OCI-M1 (cell line): ENCODE data around the gene PARP12.
A peak's percentile ranks its signal among the peaks of the same experiment; 100 is the strongest.
"Not testable (repeated sequence)": the region's sequence is repeated elsewhere in the genome, so short reads cannot be mapped to it uniquely, and the experiment has no call there.

Source experiments
- DNase-seq: peaks from one replicate; lab custom pipeline; 2025; lab: John Stamatoyannopoulos, UW

The PARP12 gene

GRCh38 chr7:140062528-140063299 lies at the start of gene PARP12:
Gene PARP12 (minus strand): TSS chr7:140062951. CDS start chr7:140062847, 104 bp downstream.
- DNase-seq: peak; percentile 90

- DNase-seq: not testable (repeated sequence)
These were observed 46.0 kb upstream of the PARP12 start for GRCh38 chr7:140108777-140109176.

- no peak for DNase-seq
These were observed 33.7 kb upstream of the PARP12 start for GRCh38 chr7:140096459-140096858.

GRCh38 chr7:140093375-140093774 lies 30.6 kb upstream of the PARP12 start:
- no peak for DNase-seq

GRCh38 chr7:140085447-140085846 lies 22.7 kb upstream of the PARP12 start:
- DNase-seq: no peak

GRCh38 chr7:140084972-140085371 lies 22.2 kb upstream of the PARP12 start:
- no peak for DNase-seq

GRCh38 chr7:140084142-140084655 lies 21.4 kb upstream of the PARP12 start:
- DNase-seq: no peak

- DNase-seq: no peak
These were observed 20.0 kb upstream of the PARP12 start for GRCh38 chr7:140082770-140083169.

GRCh38 chr7:140081774-140082425 lies 19.1 kb upstream of the PARP12 start:
- no peak for DNase-seq

- no peak for DNase-seq
These were observed 18.2 kb upstream of the PARP12 start for GRCh38 chr7:140080919-140081318.

- peak; percentile 25 for DNase-seq
These were observed 16.4 kb upstream of the PARP12 start for GRCh38 chr7:140079121-140079536.

GRCh38 chr7:140078392-140078791 lies 15.6 kb upstream of the PARP12 start:
- DNase-seq: no peak

GRCh38 chr7:140074780-140075179 lies 12.0 kb upstream of the PARP12 start:
- DNase-seq: no peak

GRCh38 chr7:140070546-140070945 lies 7.8 kb upstream of the PARP12 start:
- no peak for DNase-seq

GRCh38 chr7:140069298-140069949 lies 6.7 kb upstream of the PARP12 start:
- DNase-seq: no peak

GRCh38 chr7:140068033-140068432 lies 5.3 kb upstream of the PARP12 start:
- no peak for DNase-seq

- no peak for DNase-seq
These were observed 4.3 kb upstream of the PARP12 start for GRCh38 chr7:140067052-140067451.

- no peak for DNase-seq
These were observed 628 bp downstream of the PARP12 start for GRCh38 chr7:140062118-140062527.

GRCh38 chr7:140061607-140061930 lies 1.2 kb downstream of the PARP12 start:
- no peak for DNase-seq

GRCh38 chr7:140060788-140061606 lies 1.8 kb downstream of the PARP12 start:
- no peak for DNase-seq

GRCh38 chr7:140060243-140060630 lies 2.5 kb downstream of the PARP12 start:
- no peak for DNase-seq
